Epithelial cell of esophagus (primary cell): Measurements from ENCODE around the gene CCRL2.

Experiments used
- DNase-seq: peaks from one replicate; pipeline ENCODE4 v3.0.0; 2010; ENCODE audit warnings: low read depth
- H3K4me3 ChIP-seq: 2 replicates; pipeline ENCODE4 v1.5.1; 2011; ENCODE audit warnings: mild to moderate bottlenecking, low read length, control low read depth
- TF ChIP-seq, protein P1 (sequence below): IDR thresholded peaks from 2 replicates; pipeline ENCODE4 v1.5.1; 2011; ENCODE audit warnings: low read depth, mild to moderate bottlenecking, low read length, control low read depth, inconsistent platforms; ENCODE audit not compliant: insufficient read depth; ENCODE audit errors: missing control alignments

CCRL2 gene, protein sequence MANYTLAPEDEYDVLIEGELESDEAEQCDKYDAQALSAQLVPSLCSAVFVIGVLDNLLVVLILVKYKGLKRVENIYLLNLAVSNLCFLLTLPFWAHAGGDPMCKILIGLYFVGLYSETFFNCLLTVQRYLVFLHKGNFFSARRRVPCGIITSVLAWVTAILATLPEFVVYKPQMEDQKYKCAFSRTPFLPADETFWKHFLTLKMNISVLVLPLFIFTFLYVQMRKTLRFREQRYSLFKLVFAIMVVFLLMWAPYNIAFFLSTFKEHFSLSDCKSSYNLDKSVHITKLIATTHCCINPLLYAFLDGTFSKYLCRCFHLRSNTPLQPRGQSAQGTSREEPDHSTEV

DNA sequence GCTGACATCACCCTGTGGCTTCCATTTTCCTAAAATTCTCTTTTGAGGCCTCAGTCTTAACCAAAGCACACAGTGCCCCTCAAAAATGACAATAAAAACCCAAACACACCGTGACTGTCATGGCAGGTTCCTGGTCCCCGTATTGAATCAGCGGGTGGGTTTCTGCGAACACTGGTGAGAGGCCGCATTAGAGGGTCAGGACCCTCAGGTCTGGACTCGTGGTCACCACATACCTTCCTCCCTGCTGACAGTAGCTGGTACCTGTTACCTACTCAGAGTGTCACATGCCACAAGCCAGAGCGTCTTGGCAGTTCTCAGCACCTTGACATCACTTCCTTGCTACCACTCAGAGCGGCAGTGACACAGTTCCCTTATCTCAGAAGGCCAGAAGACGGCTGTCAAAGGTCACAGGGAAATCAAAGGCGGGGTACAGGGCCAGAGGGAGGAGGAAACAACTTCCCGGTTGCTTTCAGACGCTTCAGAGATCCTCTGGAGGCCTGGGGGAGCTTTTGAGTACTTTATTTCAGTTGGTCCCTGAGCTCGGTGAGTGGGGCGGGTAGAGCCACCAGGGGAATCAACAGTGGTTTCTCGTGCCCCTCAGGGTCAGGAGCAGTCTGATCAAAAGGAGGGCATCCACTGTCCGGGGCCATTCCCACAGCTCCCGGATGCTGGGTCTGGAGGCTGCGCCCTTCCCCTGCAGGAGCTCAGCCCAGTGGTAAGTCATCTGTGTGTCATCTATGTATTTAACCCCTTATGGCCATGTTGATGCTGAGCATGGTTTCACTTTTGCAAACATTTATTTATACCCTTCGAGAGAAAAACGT lies at the start of gene CCRL2, which contains the start of gene CCR5AS:
TSS of gene CCRL2 (plus strand) at position 472 of the 824 bp plus-strand sequence. CDS start 821 bp downstream, outside the sequence.
TSS of gene CCR5AS (minus strand) at position 279 of the 824 bp plus-strand sequence.
- peak; percentile 27 for DNase-seq
- TF ChIP-seq, protein P1, sequence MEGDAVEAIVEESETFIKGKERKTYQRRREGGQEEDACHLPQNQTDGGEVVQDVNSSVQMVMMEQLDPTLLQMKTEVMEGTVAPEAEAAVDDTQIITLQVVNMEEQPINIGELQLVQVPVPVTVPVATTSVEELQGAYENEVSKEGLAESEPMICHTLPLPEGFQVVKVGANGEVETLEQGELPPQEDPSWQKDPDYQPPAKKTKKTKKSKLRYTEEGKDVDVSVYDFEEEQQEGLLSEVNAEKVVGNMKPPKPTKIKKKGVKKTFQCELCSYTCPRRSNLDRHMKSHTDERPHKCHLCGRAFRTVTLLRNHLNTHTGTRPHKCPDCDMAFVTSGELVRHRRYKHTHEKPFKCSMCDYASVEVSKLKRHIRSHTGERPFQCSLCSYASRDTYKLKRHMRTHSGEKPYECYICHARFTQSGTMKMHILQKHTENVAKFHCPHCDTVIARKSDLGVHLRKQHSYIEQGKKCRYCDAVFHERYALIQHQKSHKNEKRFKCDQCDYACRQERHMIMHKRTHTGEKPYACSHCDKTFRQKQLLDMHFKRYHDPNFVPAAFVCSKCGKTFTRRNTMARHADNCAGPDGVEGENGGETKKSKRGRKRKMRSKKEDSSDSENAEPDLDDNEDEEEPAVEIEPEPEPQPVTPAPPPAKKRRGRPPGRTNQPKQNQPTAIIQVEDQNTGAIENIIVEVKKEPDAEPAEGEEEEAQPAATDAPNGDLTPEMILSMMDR = no peak
- H3K4me3 ChIP-seq = no peak within 1 kb of the TSS

DNA sequence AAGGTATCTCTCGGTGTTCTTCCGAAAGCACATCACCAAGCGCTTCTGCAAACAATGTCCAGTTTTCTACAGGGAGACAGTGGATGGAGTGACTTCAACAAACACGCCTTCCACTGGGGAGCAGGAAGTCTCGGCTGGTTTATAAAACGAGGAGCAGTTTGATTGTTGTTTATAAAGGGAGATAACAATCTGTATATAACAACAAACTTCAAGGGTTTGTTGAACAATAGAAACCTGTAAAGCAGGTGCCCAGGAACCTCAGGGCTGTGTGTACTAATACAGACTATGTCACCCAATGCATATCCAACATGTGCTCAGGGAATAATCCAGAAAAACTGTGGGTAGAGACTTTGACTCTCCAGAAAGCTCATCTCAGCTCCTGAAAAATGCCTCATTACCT lies 48.6 kb upstream of the CCRL2 start:
- H3K4me3 ChIP-seq = no peak overlapping the region
- no peak for DNase-seq
- TF ChIP-seq, protein P1 = no peak

DNA sequence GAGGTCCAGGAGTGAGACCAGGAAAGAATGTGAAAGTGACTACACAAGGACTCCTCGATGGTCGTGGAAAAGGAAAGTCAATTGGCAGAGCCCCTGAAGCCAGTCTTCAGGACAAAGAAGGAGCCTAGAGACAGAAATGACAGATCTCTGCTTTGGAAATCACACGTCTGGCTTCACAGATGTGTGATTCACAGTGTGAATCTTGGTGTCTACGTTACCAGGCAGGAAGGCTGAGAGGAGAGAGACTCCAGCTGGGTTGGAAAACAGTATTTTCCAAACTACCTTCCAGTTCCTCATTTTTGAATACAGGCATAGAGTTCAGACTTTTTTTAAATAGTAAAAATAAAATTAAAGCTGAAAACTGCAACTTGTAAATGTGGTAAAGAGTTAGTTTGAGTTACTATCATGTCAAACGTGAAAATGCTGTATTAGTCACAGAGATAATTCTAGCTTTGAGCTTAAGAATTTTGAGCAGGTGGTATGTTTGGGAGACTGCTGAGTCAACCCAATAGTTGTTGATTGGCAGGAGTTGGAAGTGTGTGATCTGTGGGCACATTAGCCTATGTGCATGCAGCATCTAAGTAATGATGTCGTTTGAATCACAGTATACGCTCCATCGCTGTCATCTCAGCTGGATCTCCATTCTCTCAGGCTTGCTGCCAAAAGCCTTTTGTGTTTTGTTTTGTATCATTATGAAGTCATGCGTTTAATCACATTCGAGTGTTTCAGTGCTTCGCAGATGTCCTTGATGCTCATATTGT lies 47.1 kb upstream of the CCRL2 start:
- DNase-seq = peak; percentile 29
- no peak overlapping the region for H3K4me3 ChIP-seq
- TF ChIP-seq, protein P1 = no peak

DNA sequence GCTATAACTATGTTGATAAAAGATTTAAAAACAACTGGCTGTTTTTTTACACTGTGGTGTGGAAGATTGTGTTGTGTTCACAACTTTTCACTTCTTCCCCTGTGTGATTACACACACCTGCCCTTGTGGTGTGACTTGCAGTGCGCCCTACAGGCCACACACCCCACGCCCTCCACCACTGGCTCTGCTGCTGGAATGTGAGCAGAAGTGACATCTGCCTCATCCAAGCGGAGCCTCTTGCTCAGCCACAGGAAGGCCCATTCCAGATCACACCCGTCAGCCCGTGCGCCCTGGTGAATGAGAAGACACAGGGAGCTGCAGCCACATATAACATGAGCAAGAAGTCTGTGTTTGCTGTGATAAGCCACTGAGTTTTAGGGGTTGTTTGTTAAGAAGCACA lies 46.2 kb upstream of the CCRL2 start:
- no peak for DNase-seq
- TF ChIP-seq, protein P1 = no peak
- H3K4me3 ChIP-seq = no peak overlapping the region

DNA sequence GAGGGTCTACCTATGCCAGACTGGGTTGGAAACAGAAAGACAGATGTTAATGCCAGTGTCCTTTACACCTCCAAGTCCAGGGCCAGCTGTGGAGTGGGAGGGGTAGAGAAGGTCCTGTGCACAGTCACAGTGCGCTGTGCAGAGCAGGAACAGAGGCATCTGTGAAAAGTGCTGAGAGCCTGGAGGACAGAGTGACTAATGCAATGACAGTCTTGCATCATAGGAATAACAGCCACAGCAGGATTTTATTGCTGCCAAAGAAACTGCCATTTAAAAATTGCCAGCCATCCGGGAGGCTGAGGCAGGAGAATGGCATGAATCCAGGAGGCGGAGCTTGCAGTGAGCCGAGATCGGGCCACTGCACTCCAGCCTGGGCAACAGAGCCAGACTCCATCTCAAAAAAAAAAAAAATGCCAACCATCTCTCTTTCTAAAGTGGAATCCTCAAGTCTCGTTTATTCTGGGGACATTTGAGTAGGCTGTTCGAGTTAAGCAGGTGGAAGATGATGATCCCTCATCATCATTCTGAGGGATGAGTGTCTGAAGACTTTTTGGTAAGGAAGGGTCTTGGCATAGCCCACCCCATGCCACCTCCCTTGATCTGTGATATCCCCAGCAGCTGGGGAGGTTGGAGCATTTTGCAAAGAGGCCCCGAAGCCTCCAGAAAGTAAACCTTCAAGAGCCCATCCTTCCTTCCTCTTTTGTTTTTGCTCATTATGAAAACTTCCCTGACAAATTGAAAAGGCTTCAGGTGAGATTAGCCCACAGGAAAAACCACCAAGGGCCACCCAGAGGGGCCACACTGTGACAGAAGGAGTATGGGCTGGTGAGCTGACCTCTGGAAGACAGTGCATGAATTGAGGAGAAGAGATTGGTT lies 45.4 kb upstream of the CCRL2 start:
- H3K4me3 ChIP-seq = no peak overlapping the region
- peak; percentile 75 for DNase-seq
- TF ChIP-seq, protein P1 = no peak

DNA sequence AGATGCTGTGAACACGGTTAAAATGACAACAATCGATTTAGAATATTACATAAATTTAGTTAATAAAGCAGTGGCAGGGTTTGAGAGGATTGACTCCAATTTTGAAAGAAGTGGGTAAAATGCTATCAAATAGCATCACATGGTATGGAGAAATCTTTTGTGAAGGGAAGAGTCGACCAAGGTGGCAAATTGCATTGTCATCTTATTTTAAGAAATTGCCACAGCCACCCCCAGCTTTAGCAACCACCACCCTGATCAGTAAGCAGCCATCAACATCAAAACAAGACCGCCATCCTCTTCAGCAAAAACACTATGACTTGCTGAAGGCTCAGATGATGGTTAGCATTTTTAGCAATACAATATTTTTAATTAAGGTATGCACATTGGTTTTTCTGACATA lies 42.0 kb upstream of the CCRL2 start:
- H3K4me3 ChIP-seq = no peak overlapping the region
- DNase-seq = no peak
- TF ChIP-seq, protein P1 = no peak
